H1 (cell line): Measurements from ENCODE around the gene HDLBP. TPM values are rescaled to one million over a fixed set of nuclear protein-coding genes. Genes with fewer than 3 reads are reported as not detected.

ENCODE experiments used
- CTCF ChIA-PET: fragments of 300-600 bp; sonication (Branson Sonifier 250); formaldehyde crosslinking; loops from one replicate; lab custom pipeline; 2021; ENCODE audit not compliant: partially characterized antibody; lab: Charles Lee
- POLR2A ChIA-PET: fragments of 300-600 bp; sonication (Branson Sonifier 250); formaldehyde crosslinking; loops from one replicate; lab custom pipeline; 2021; ENCODE audit warnings: inconsistent platforms; ENCODE audit not compliant: partially characterized antibody; lab: Charles Lee
- DNase-seq, 2 experiments: peaks; one replicate each; pipeline versions ENCODE4 v3.0.0 to v3.0.0-alpha.2; 2010 to 2022; ENCODE audit warnings: low spot score in 2 of 2, low read depth in 1 of 2, mixed read lengths in 1 of 2
- FAIRE-seq: peaks from 2 replicates; lab custom pipeline; 2011; peaks lifted over from hg19 to GRCh38; lab: Jason Lieb, UNC
- H2AFZ ChIP-seq: 2 replicates; pipeline ENCODE4 v1.8.1; 2012; ENCODE audit warnings: low read length, inconsistent platforms
- H2AK5ac ChIP-seq: 2 replicates; pipeline ENCODE4 v1.6.1; 2013; ENCODE audit warnings: low read depth, low read length
- H2BK120ac ChIP-seq: replicated peaks from 2 replicates; pipeline ENCODE3; 2013; ENCODE audit warnings: low read depth, low read length, inconsistent platforms
- H2BK12ac ChIP-seq: 2 replicates; pipeline ENCODE4 v1.6.1; 2013; ENCODE audit warnings: low read depth, low read length
- H2BK15ac ChIP-seq: 2 replicates; pipeline ENCODE4 v1.6.1; 2013; ENCODE audit warnings: low read length
- H2BK20ac ChIP-seq: 2 replicates; pipeline ENCODE4 v1.6.1; 2013; ENCODE audit warnings: low read length
- H2BK5ac ChIP-seq: 2 replicates; pipeline ENCODE4 v1.6.1; 2013; ENCODE audit warnings: low read depth, low read length
- H3K14ac ChIP-seq: 2 replicates; pipeline ENCODE4 v1.6.1; 2013; ENCODE audit warnings: inconsistent platforms; ENCODE audit not compliant: insufficient read length
- H3K18ac ChIP-seq: 2 replicates; pipeline ENCODE4 v1.6.1; 2013; ENCODE audit warnings: low read length; ENCODE audit errors: extremely low read depth
- H3K23ac ChIP-seq: 2 replicates; pipeline ENCODE4 v1.6.1; 2013; ENCODE audit warnings: inconsistent platforms; ENCODE audit not compliant: insufficient read length
- H3K23me2 ChIP-seq: 2 replicates; pipeline ENCODE4 v1.6.1; 2013; ENCODE audit warnings: low read depth, low read length
- H3K27ac ChIP-seq: 2 replicates; pipeline ENCODE4 v1.6.1; 2011; ENCODE audit warnings: low read depth, low read length, inconsistent platforms
- H3K27me3 ChIP-seq, 4 experiments: replicated peaks in 1 of 4; 1 replicate in 1 of 4; 2 replicates in 3 of 4; pipeline versions ENCODE4 v1.6.1 to v1.8.1; 2011 to 2013; ENCODE audit warnings: low read length in 3 of 4, mild to moderate bottlenecking in 3 of 4, inconsistent platforms in 2 of 4, mixed read lengths in 2 of 4, moderate library complexity in 1 of 4; ENCODE audit not compliant: control insufficient read depth in 3 of 4, insufficient read depth in 3 of 4; ENCODE audit errors: extremely low read depth in 1 of 4
- H3K36me3 ChIP-seq, 4 experiments: 2 replicates each; pipeline versions ENCODE4 v1.6.1 to v1.8.1; 2011 to 2013; ENCODE audit warnings: mild to moderate bottlenecking in 4 of 4, low read length in 3 of 4, moderate library complexity in 2 of 4, control low read depth in 1 of 4, inconsistent platforms in 1 of 4; ENCODE audit not compliant: insufficient read depth in 4 of 4, control insufficient read depth in 2 of 4
- H3K4ac ChIP-seq: replicated peaks from 2 replicates; pipeline ENCODE3; 2013; ENCODE audit warnings: low read length, low read depth, mixed read lengths, inconsistent platforms; ENCODE audit not compliant: insufficient read length
- H3K4me1 ChIP-seq, 4 experiments: replicated peaks in 1 of 4; 1 replicate in 1 of 4; 2 replicates in 3 of 4; pipeline versions ENCODE4 v1.6.1 to v1.8.1; 2011 to 2013; ENCODE audit warnings: low read length in 3 of 4, inconsistent platforms in 2 of 4, mixed read lengths in 1 of 4; ENCODE audit not compliant: insufficient read depth in 4 of 4, control insufficient read depth in 3 of 4
- H3K4me2 ChIP-seq, 2 experiments: 2 replicates each; pipeline versions ENCODE4 v1.6.1 to v1.8.1; 2011 to 2013; ENCODE audit warnings: low read depth in 2 of 2, low read length in 2 of 2, control low read depth in 1 of 2, inconsistent platforms in 1 of 2, mild to moderate bottlenecking in 1 of 2; ENCODE audit not compliant: insufficient read depth in 1 of 2
- H3K4me3 ChIP-seq, 4 experiments: fragments of 200-600, 300-600 bp in 1 of 4; sonication (generic), shearing (Covaris generic), sonication (Bioruptor Twin) in 1 of 4; 2 replicates each; pipeline versions ENCODE4 v1.5.1 to v1.8.1; 2011 to 2016; ENCODE audit warnings: low read length in 4 of 4, low read depth in 3 of 4, control low read depth in 2 of 4, inconsistent platforms in 2 of 4, mild to moderate bottlenecking in 2 of 4, mixed read lengths in 1 of 4, moderate library complexity in 1 of 4; ENCODE audit not compliant: insufficient read depth in 2 of 4; ENCODE audit errors: extremely low read depth in 1 of 4
- H3K56ac ChIP-seq: replicated peaks from 2 replicates; pipeline ENCODE3; 2013; ENCODE audit warnings: low read depth, mild to moderate bottlenecking, mixed read lengths, low read length, inconsistent platforms; ENCODE audit not compliant: insufficient read length
- H3K79me1 ChIP-seq: 2 replicates; pipeline ENCODE4 v1.6.1; 2013; ENCODE audit warnings: low read depth, low read length, control low read depth
- H3K79me2 ChIP-seq, 2 experiments: 2 replicates each; pipeline versions ENCODE4 v1.6.1 to v1.8.1; 2012 to 2013; ENCODE audit warnings: low read length in 2 of 2, mild to moderate bottlenecking in 2 of 2, inconsistent platforms in 1 of 2; ENCODE audit not compliant: insufficient read depth in 2 of 2, control insufficient read depth in 1 of 2
- H3K9ac ChIP-seq, 4 experiments: replicated peaks in 1 of 4; 1 replicate in 1 of 4; 2 replicates in 3 of 4; pipeline versions ENCODE4 v1.6.1 to v1.8.1; 2011 to 2013; ENCODE audit warnings: low read depth in 3 of 4, low read length in 3 of 4, control low read depth in 2 of 4, mild to moderate bottlenecking in 2 of 4, moderate library complexity in 2 of 4, inconsistent platforms in 1 of 4; ENCODE audit errors: extremely low read depth in 1 of 4
- H3K9me3 ChIP-seq, 2 experiments: 2 replicates each; pipeline versions ENCODE4 v1.6.1 to v1.8.1; 2012 to 2013; ENCODE audit warnings: mild to moderate bottlenecking in 2 of 2, moderate library complexity in 2 of 2, control low read depth in 1 of 2, inconsistent platforms in 1 of 2, low read depth in 1 of 2, low read length in 1 of 2, mixed read lengths in 1 of 2; ENCODE audit not compliant: insufficient read depth in 2 of 2
- H4K20me1 ChIP-seq, 2 experiments: replicated peaks in 1 of 2; 2 replicates each; pipeline versions ENCODE3 to v1.8.1; 2011 to 2013; ENCODE audit warnings: inconsistent platforms in 2 of 2, low read length in 2 of 2, mild to moderate bottlenecking in 1 of 2; ENCODE audit not compliant: insufficient read depth in 2 of 2, control insufficient read depth in 1 of 2
- H4K5ac ChIP-seq: 2 replicates; pipeline ENCODE4 v1.6.1; 2013; ENCODE audit warnings: low read length, low read depth, mixed read lengths, inconsistent platforms; ENCODE audit not compliant: insufficient read length
- H4K8ac ChIP-seq: 2 replicates; pipeline ENCODE4 v1.8.0; 2013; ENCODE audit warnings: mild to moderate bottlenecking, moderate library complexity, low read length, inconsistent platforms; ENCODE audit not compliant: insufficient read depth; ENCODE audit errors: extremely low read depth
- H4K91ac ChIP-seq: replicated peaks from 2 replicates; pipeline ENCODE3; 2013; ENCODE audit warnings: low read length, mixed read lengths, inconsistent platforms; ENCODE audit not compliant: insufficient read length
- BRCA1 ChIP-seq: IDR thresholded peaks from 2 replicates; pipeline ENCODE4 v1.6.1; 2012; ENCODE audit warnings: low read depth, low read length, improper control_type of control experiment
- NANOG ChIP-seq: IDR thresholded peaks from 2 replicates; pipeline ENCODE4 v1.6.1; 2011; ENCODE audit warnings: low read length, low read depth, mild to moderate bottlenecking, inconsistent platforms; ENCODE audit not compliant: insufficient read depth, poor library complexity, severe bottlenecking
- RBBP5 ChIP-seq: IDR thresholded peaks from 2 replicates; pipeline ENCODE4 v1.7.1; 2012; ENCODE audit warnings: low read depth, mild to moderate bottlenecking, inconsistent platforms, low read length, moderate library complexity, borderline replicate concordance
- TCF12 ChIP-seq: IDR thresholded peaks from 2 replicates; pipeline ENCODE4 v1.6.1; 2011; ENCODE audit warnings: low read depth, mild to moderate bottlenecking, low read length
- WGBS, 2 experiments: shearing (Covaris generic) in 1 of 2; methylation state at CpG; one replicate each; pipeline versions ENCODE4 v1.1.6 to v1.1.7; 2013 to 2015; ENCODE audit warnings: low lambda C conversion rate in 2 of 2, mixed read lengths in 2 of 2, inconsistent platforms in 1 of 2, low coverage in 1 of 2, missing lambda C conversion rate in 1 of 2; ENCODE audit not compliant: insufficient replicate concordance in 2 of 2, insufficient coverage in 1 of 2, insufficient read length in 1 of 2; ENCODE audit errors: extremely low coverage in 1 of 2, missing lambda C conversion rate in 1 of 2; 5-methylcytosine and 5-hydroxymethylcytosine counted together
- polyA plus RNA-seq, 7 experiments: library from polyadenylated mRNA; depleted of rRNA in 3 of 7; stranded (reverse) in 5 of 7; unstranded in 2 of 7; fragments of >200 nt in 5 of 7; fragments of 200-250 nt in 2 of 7; gene quantifications; 1 replicate in 5 of 7; 2 replicates in 1 of 7; 4 replicates in 1 of 7; pipeline versions ENCODE4 v1.2.1 to v1.2.3, GENCODE V29; 2011 to 2013; ENCODE audit warnings: missing spikeins in 2 of 7, mixed read lengths in 2 of 7
- total RNA-seq: library from RNA; stranded (reverse); fragmentation: NEBNext Ultra II Directional; extraction: Animal tissue kit (Norgen Biotek cat#: 25700); gene quantifications from 2 replicates; pipeline ENCODE4 v1.2.1, GENCODE V29; 2021

HDLBP gene
- total and polyA plus RNA-seq, 2 of the 8 experiments (the other 6 are each of a cell fraction or from before 2014, with no cell fraction given), result 185 to 360 TPM

GRCh38 chr2:241257419-241258032, 57.9 kb downstream of the HDLBP start:
- Histone ChIP-seq H3K27ac (no peak overlapping the region), H4K91ac (no peak overlapping the region), H3K14ac (no peak overlapping the region), H3K9me3 (no peaks in the 10 kb centered on the region), H3K36me3 (peaks cover 35 to 86% (median 56%) of the 10 kb centered on the region in 4 experiments), H3K23ac (no peak overlapping the region), H3K79me2 (no peaks in the 10 kb centered on the region; a peak in 1 of 4 replicates), H2AK5ac (no peak overlapping the region), H2BK20ac (no peak overlapping the region), H3K4me3 (no peak overlapping the region), H3K4me2 (no peak overlapping the region), H3K9ac (no peak overlapping the region), H2BK5ac (no peak overlapping the region), H4K5ac (no peak overlapping the region), H3K4ac (no peak overlapping the region), H2BK15ac (no peak overlapping the region), H3K4me1 (no peaks in the 10 kb centered on the region), H3K27me3 (no peaks in the 10 kb centered on the region), H3K79me1 (peaks cover 5% of the 10 kb centered on the region; the same call in 1 of the 2 replicates), H3K23me2 (no peaks in the 10 kb centered on the region), H3K18ac (no peak overlapping the region), H4K8ac (no peak overlapping the region), H3K56ac (no peak overlapping the region), H2AFZ (no peak overlapping the region), H2BK120ac (no peak overlapping the region), H4K20me1 (peaks cover 10 to 18% of the 10 kb centered on the region in 2 experiments), H2BK12ac (no peak overlapping the region)
- FAIRE-seq (no peak), DNase-seq (no peak)
- POLR2A ChIA-PET, result no interaction called here
- TF ChIP-seq NANOG (no peak), BRCA1 (no peak), TCF12 (no peak), RBBP5 (no peak)
- CTCF ChIA-PET, result interaction anchor here (0.6 to 1.5 kb wide), 6 partner anchors 10 to 338 kb away, joined by 3 to 5 read pairs (median 4); no protein-coding TSS in a partner anchor
- WGBS, 2 experiments, result 86% methylated on average over 11 of the region's 11 CpGs; no CpG with 5 or more reads in 1 of the 2 experiments
